HG03378 (cell line): ENCODE data around the gene KLHL26.

Source experiments
- ATAC-seq: cut with Tn5 transposase; IDR thresholded peaks from one replicate; pipeline ENCODE4 v1.9.1; 2021; ENCODE audit warnings: mild to moderate bottlenecking, moderate library complexity; ENCODE audit not compliant: unreplicated experiment

Gene KLHL26

DNA sequence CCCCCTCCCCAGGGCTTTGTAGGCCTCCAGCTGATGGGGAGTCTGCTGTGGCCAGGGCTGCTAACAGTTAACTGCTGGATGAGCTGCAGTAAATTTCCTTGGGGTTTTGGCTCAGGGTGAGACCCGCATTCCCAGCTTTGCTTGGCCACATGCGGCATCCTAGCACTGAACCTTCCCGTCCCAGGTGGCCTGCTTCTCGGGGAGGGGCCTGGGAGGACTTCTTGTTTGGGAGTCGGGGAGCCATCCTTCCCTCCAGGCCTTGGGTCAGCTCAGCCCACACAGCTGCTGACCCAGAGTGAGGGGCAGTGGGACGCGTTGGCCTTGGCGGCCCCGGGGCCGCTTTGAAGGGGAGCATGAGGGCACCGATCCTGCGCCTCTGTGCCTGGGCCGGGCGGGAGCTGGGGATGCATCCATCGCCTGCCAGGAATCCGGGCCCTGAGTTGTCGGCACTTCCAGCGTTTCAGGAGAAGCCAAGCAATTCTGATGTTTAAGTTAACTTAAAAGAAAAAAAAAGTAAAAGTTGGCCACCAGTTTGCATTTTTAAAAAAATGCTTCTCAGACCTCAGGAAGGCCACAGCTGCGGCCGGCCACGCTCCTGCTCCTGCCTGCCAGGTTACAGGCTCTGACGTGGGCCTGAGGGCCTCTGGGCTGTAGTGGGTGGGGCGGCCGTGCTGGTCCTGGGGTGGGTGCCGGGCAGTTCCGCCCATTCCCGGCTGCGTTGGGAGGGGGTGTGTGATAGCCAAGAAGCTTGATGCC is 74.3 kb downstream of the KLHL26 start:
- ATAC-seq, result no peak

DNA sequence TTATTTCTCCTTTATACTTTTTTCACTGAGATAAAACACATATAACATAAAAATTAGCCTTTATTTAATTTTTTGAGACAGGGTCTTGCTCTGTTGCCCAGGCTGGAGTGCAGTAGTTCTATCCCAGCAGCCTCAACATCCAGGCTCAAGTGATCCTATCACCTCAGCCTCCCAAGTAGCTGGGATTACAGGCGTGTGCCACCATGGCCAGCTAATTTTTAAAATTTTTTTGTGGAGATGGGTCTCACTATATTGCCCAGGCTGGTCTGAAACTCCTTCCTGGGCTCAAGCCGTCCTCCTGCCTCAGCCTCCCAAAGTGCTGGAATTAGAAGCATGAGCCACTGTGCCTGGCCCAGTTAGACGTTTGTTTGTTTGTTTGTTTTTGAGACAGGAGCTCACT is 75.1 kb downstream of the KLHL26 start:
- no peak for ATAC-seq

GRCh38 chr19:18712981-18713380 is 76.2 kb downstream of the KLHL26 start:
- no peak for ATAC-seq

DNA sequence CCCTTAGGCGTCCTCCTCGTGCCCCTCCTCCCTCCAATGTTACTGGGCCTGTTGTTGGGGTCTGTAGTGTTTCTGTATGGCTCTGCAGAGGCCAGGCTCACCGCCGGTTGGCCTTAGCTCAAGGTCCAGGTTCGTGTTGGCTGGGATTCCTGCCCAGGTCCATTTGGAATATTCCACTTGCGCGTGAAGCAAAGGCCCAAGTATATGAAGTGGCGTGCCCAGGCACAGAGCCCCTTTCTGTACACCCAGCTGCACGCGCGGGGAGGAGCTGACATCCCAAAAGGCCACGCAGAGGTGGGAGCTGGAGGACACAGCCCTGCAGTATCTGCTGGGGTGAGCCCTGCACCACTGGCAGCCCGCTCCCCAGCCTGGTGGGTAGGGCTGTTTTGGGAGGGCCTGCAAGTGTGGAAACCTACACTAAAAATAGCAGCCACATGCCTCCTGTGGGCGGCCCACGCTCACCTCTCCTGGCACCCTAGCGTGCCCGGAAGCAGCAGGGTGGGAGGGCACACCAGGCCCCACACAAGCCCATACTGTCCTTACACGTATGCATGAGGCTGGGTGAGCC is 76.8 kb downstream of the KLHL26 start:
- ATAC-seq, result no peak

GRCh38 chr19:18715416-18715815 is 78.6 kb downstream of the KLHL26 start:
- no peak for ATAC-seq

DNA sequence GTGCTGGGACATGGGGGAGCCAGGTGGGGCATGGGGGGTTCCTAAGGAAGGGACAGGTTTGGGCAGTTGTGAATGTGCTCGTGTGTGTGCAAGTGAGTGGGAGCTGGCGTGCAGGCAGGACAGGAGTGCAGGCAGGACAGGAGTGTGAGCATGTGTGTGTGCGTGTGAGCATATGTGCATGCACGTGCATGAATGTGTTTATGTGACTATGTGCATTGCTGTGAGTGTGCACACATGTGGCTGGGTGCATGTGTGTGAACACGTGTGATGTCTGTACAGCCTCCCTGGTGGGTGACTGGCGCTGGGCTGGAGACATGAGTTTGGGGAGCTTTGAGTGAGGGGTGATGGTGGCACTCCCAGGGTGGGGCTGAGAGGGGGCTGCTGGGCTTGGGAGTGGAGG is 80.0 kb downstream of the KLHL26 start:
- ATAC-seq, result no peak

GRCh38 chr19:18717601-18718000 is 80.8 kb downstream of the KLHL26 start:
- no peak for ATAC-seq

- ATAC-seq, result no peak
Observed at GRCh38 chr19:18718015-18718526, 81.2 kb downstream of the KLHL26 start.

GRCh38 chr19:18718846-18719458 is 82.1 kb downstream of the KLHL26 start:
- ATAC-seq, result no peak

GRCh38 chr19:18719541-18719940 is 82.7 kb downstream of the KLHL26 start:
- ATAC-seq, result no peak
